SU-DHL-6 (cell line): ENCODE data around the gene TET2.

Experiments
- H2AFZ ChIP-seq: fragments of 200-600 bp; sonication (generic); 2 replicates; pipeline ENCODE4 v1.6.1; 2014; ENCODE audit warnings: low read depth, mild to moderate bottlenecking, moderate library complexity, mixed read lengths, antibody characterized with exemption, low read length; ENCODE audit not compliant: severe bottlenecking
- H3F3A ChIP-seq: fragments of 200-600 bp; shearing (Covaris generic); 2 replicates; pipeline ENCODE4 v1.6.0; 2016; ENCODE audit warnings: antibody characterized with exemption, mild to moderate bottlenecking; ENCODE audit not compliant: insufficient read depth
- H3K27ac ChIP-seq: fragments of 200-600 bp; sonication (generic); 2 replicates; pipeline ENCODE4 v1.5.1; 2016; ENCODE audit warnings: low read depth, mild to moderate bottlenecking, low read length, moderate library complexity, mixed read lengths
- H3K27me3 ChIP-seq: fragments of 200-600 bp; sonication (generic), shearing (Covaris generic); 2 replicates; pipeline ENCODE4 v1.6.0; 2014; ENCODE audit warnings: mild to moderate bottlenecking, low read length
- H3K36me3 ChIP-seq: fragments of 200-600 bp; sonication (generic); 2 replicates; pipeline ENCODE4 v1.6.1; 2014; ENCODE audit warnings: mild to moderate bottlenecking, low read length, mixed read lengths
- H3K4me2 ChIP-seq: fragments of 300-600, 200-600 bp; shearing (Covaris generic), sonication (generic); 2 replicates; pipeline ENCODE4 v1.6.0; 2014; ENCODE audit warnings: low read length, low read depth, mild to moderate bottlenecking; ENCODE audit not compliant: poor library complexity, severe bottlenecking
- H3K4me3 ChIP-seq: fragments of 200-600 bp; sonication (generic); 2 replicates; pipeline ENCODE4 v1.5.1; 2014; ENCODE audit warnings: antibody characterized with exemption, low read length, mild to moderate bottlenecking, mixed read lengths; ENCODE audit not compliant: insufficient read depth, poor library complexity, severe bottlenecking
- H3K79me2 ChIP-seq: fragments of 200-600 bp; sonication (generic); 2 replicates; pipeline ENCODE4 v1.6.1; 2014; ENCODE audit warnings: mild to moderate bottlenecking, low read length, moderate library complexity; ENCODE audit not compliant: insufficient read depth
- H3K9ac ChIP-seq: fragments of 200-600 bp; sonication (generic); 2 replicates; pipeline ENCODE4 v1.7.0; 2014; ENCODE audit warnings: mild to moderate bottlenecking, low read length
- H3K9me2 ChIP-seq: fragments of 200-600 bp; sonication (generic); replicated peaks from 2 replicates; pipeline ENCODE4 v1.6.1; 2014; ENCODE audit warnings: low read length; ENCODE audit not compliant: insufficient read depth
- H3K9me3 ChIP-seq: fragments of 200-600 bp; sonication (generic); 2 replicates; pipeline ENCODE4 v1.6.1; 2014; ENCODE audit warnings: low read length, mixed read lengths; ENCODE audit not compliant: insufficient read depth
- H4K20me1 ChIP-seq: fragments of 200-600 bp; sonication (generic); 2 replicates; pipeline ENCODE4 v1.6.1; 2014; ENCODE audit warnings: low read depth, mild to moderate bottlenecking, antibody characterized with exemption, low read length, moderate library complexity, mixed read lengths
- EZH2phosphoT487 ChIP-seq: fragments of 200-600 bp; sonication (generic), shearing (Covaris generic); conservative IDR thresholded peaks from 2 replicates; pipeline ENCODE4 v1.6.1; 2018; ENCODE audit warnings: mild to moderate bottlenecking, antibody characterized with exemption, low read length, moderate library complexity, mixed read lengths
- TF ChIP-seq, protein P1 (sequence below): fragments of 200-600 bp; sonication (generic); IDR thresholded peaks from one replicate; pipeline ENCODE4 v1.5.1; 2017; ENCODE audit warnings: antibody characterized with exemption, mild to moderate bottlenecking, low read length, moderate library complexity; ENCODE audit not compliant: insufficient read depth, poor library complexity, severe bottlenecking

TET2 gene

DNA sequence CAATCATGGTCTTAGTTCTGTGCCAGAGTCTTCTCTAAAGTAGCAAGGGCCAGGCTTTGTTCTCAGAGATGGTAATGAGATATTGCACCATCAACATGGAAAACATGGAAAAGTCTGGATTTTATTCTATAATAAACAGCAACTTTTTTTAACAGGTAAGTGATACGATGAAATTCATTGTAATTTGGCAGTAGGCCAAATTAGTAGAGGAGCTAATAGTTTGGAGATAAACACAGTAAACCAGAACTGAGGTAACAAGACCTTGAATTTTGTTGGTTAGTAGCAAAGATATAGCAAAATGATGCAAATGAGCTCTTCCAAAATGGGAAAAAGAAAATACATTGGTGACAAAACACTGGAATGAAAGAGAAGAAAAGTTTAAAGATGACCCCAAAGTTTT is 126.6 kb downstream of the TET2 start:
- Histone ChIP-seq H3K27me3 (no peaks in the 10 kb centered on the region), H3K9me3 (no peaks in the 10 kb centered on the region), H3K79me2 (no peaks in the 10 kb centered on the region), H3K9me2 (no peaks in the 10 kb centered on the region), H3F3A (no peaks in the 10 kb centered on the region), H4K20me1 (no peaks in the 10 kb centered on the region), H2AFZ (no peak overlapping the region), H3K4me3 (no peak overlapping the region), H3K27ac (no peak overlapping the region), H3K36me3 (no peaks in the 10 kb centered on the region), H3K9ac (no peak overlapping the region), H3K4me2 (no peak overlapping the region)
- TF ChIP-seq, protein P1, sequence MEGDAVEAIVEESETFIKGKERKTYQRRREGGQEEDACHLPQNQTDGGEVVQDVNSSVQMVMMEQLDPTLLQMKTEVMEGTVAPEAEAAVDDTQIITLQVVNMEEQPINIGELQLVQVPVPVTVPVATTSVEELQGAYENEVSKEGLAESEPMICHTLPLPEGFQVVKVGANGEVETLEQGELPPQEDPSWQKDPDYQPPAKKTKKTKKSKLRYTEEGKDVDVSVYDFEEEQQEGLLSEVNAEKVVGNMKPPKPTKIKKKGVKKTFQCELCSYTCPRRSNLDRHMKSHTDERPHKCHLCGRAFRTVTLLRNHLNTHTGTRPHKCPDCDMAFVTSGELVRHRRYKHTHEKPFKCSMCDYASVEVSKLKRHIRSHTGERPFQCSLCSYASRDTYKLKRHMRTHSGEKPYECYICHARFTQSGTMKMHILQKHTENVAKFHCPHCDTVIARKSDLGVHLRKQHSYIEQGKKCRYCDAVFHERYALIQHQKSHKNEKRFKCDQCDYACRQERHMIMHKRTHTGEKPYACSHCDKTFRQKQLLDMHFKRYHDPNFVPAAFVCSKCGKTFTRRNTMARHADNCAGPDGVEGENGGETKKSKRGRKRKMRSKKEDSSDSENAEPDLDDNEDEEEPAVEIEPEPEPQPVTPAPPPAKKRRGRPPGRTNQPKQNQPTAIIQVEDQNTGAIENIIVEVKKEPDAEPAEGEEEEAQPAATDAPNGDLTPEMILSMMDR: no peak
- no peak for TF ChIP-seq EZH2phosphoT487

DNA sequence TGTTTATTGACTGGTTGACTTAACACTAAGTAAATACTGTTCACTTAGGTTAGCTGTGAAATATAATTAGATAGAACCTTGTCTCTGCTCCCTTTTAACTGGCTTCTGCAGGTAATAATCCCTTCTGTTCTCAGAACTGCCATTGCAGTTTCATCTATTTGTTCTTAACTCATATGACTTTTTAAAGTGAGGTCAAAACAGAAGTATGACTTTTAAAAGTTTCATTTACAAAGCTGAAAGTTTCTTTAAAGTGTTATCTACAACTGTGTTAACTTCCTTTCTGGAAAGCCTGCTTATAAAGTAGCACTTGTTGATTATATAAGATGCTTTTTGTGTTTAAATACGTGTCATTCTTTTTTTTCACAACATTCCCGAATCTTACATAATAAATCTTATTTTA is 127.4 kb downstream of the TET2 start:
- Histone ChIP-seq H3K9me2 (no peaks in the 10 kb centered on the region), H3K9me3 (no peaks in the 10 kb centered on the region), H3K79me2 (no peaks in the 10 kb centered on the region), H3K27ac (no peak overlapping the region), H3K9ac (no peak overlapping the region), H3K4me2 (no peak overlapping the region), H3K4me3 (no peak overlapping the region), H3F3A (no peaks in the 10 kb centered on the region), H3K27me3 (no peaks in the 10 kb centered on the region), H4K20me1 (no peaks in the 10 kb centered on the region), H2AFZ (no peak overlapping the region), H3K36me3 (no peaks in the 10 kb centered on the region)
- TF ChIP-seq, protein P1: no peak
- TF ChIP-seq EZH2phosphoT487: no peak

DNA sequence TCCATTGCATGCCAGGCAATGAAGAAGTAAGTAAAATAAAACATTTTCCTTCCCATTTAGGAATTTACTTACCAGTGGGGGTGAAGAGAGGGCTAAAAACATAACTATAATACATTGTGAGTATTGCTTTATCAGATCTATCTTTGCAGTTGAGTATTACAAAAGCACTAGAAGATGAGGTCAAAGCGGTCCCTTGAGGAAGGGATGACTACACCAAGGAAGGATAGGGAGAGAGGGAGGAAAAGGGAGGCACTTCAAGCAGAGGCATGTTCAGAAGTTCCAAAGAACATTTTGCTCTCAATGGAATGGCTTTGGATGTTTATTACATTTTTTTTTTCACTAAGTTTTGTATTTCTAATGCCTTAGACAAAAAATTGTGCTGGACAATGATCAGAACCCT is 127.8 kb downstream of the TET2 start:
- H3K36me3 ChIP-seq: no peaks in the 10 kb centered on the region

More for the DNA sequence above, 127.8 kb downstream of the TET2 start:
- Histone ChIP-seq H3K27ac (no peak overlapping the region), H3K9me2 (no peaks in the 10 kb centered on the region), H2AFZ (no peak overlapping the region), H3F3A (no peaks in the 10 kb centered on the region), H4K20me1 (no peaks in the 10 kb centered on the region), H3K9ac (no peak overlapping the region), H3K27me3 (no peaks in the 10 kb centered on the region), H3K4me3 (no peak overlapping the region), H3K9me3 (no peaks in the 10 kb centered on the region), H3K4me2 (no peak overlapping the region), H3K79me2 (no peaks in the 10 kb centered on the region)
- TF ChIP-seq, protein P1: no peak
- no peak for TF ChIP-seq EZH2phosphoT487
